Progenitor cell of endocrine pancreas (in vitro differentiated cells): Measurements from ENCODE around the gene DCDC2. TPM values are rescaled to one million over a fixed set of nuclear protein-coding genes. Genes with fewer than 3 reads are reported as not detected.

ENCODE experiments used
- DNase-seq: peaks from one replicate; pipeline ENCODE4 v3.0.0; 2021; ENCODE audit warnings: low spot score; ENCODE audit not compliant: unreplicated experiment
- H3K27ac Mint-ChIP-seq: 2 replicates; pipeline ENCODE4 v1.8.0; 2021; ENCODE audit warnings: mild to moderate bottlenecking, moderate library complexity, mixed read lengths
- H3K27me3 Mint-ChIP-seq: 2 replicates; pipeline ENCODE4 v1.8.0; 2021; ENCODE audit warnings: mixed read lengths
- H3K36me3 Mint-ChIP-seq: 2 replicates; pipeline ENCODE4 v1.8.0; 2022; ENCODE audit warnings: mixed read lengths; ENCODE audit not compliant: insufficient read depth
- H3K4me1 Mint-ChIP-seq: 2 replicates; pipeline ENCODE4 v1.8.0; 2021; ENCODE audit warnings: low read depth, mixed read lengths
- H3K4me3 Mint-ChIP-seq: 2 replicates; pipeline ENCODE4 v1.8.0; 2021; ENCODE audit warnings: low read depth, mild to moderate bottlenecking, moderate library complexity, mixed read lengths
- H3K9me3 Mint-ChIP-seq: 2 replicates; pipeline ENCODE4 v1.8.0; 2021; ENCODE audit warnings: low read depth, mixed read lengths
- total RNA-seq: library from RNA; stranded (reverse); gene quantifications from 2 replicates; pipeline ENCODE4 v1.2.1, GENCODE V29; 2021
- TF ChIP-seq, protein P1 (sequence below): fragments of 200-600 bp; sonication (generic); IDR thresholded peaks from one replicate; pipeline ENCODE4 v1.5.0; 2021; ENCODE audit warnings: antibody characterized with exemption, mild to moderate bottlenecking; ENCODE audit not compliant: unreplicated experiment

Gene DCDC2
- total RNA-seq, 1 donor from 2014 or later, result 22.2 TPM

DNA sequence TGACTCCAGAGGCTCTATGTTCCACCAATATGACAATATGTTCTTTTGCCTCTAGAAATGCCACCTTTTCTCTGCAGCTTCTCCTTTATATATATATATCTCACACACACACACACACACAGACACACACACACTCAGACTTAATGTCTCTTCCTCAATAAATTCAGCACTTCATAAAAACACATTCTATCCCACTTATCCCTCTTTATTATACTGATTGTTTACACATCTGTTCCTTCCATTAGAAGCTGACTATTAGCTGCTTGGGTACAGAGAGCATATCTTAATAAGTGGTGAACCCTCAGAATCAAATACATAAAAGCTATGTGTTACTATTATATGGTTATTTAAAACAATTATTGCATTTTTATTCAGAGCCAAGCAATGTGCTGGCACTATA is 208.6 kb downstream of the DCDC2 start:
- TF ChIP-seq, protein P1, sequence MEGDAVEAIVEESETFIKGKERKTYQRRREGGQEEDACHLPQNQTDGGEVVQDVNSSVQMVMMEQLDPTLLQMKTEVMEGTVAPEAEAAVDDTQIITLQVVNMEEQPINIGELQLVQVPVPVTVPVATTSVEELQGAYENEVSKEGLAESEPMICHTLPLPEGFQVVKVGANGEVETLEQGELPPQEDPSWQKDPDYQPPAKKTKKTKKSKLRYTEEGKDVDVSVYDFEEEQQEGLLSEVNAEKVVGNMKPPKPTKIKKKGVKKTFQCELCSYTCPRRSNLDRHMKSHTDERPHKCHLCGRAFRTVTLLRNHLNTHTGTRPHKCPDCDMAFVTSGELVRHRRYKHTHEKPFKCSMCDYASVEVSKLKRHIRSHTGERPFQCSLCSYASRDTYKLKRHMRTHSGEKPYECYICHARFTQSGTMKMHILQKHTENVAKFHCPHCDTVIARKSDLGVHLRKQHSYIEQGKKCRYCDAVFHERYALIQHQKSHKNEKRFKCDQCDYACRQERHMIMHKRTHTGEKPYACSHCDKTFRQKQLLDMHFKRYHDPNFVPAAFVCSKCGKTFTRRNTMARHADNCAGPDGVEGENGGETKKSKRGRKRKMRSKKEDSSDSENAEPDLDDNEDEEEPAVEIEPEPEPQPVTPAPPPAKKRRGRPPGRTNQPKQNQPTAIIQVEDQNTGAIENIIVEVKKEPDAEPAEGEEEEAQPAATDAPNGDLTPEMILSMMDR, result no peak
- Mint-ChIP-seq H3K4me1 (peaks cover 3% of the 10 kb centered on the region), H3K27ac (no peak overlapping the region)

DNA sequence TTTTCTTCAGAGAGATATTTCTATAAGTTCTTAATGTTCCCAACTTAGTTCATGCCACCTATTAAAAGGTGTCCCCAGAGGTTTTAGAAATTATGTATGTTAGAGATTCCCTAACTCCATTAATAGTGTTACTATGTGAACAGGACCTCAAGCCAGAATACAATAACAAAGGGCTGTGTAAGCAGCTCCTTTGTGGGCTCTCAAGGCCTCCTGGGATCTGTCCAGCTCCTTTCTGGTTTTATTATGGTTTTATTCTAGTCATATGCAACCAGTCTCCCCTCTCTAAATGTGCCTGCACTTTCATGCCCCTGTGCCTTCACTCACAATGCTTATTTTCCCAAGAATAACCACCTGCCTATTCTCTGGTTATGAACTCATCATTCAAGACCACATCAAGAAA is 209.2 kb downstream of the DCDC2 start:
- no peak overlapping the region for H3K4me3 Mint-ChIP-seq
- no peak for DNase-seq
- TF ChIP-seq, protein P1, result no peak
- no peaks in the 10 kb centered on the region for H3K9me3 Mint-ChIP-seq
- H3K27ac Mint-ChIP-seq, result no peak overlapping the region
- H3K27me3 Mint-ChIP-seq, result no peaks in the 10 kb centered on the region
- H3K36me3 Mint-ChIP-seq, result no peaks in the 10 kb centered on the region
- H3K4me1 Mint-ChIP-seq, result peaks cover 3% of the 10 kb centered on the region

More for the DNA sequence above, 208.6 kb downstream of the DCDC2 start:
- Mint-ChIP-seq H3K9me3 (no peaks in the 10 kb centered on the region), H3K4me3 (no peak overlapping the region), H3K36me3 (no peaks in the 10 kb centered on the region), H3K27me3 (no peaks in the 10 kb centered on the region)
- no peak for DNase-seq

DNA sequence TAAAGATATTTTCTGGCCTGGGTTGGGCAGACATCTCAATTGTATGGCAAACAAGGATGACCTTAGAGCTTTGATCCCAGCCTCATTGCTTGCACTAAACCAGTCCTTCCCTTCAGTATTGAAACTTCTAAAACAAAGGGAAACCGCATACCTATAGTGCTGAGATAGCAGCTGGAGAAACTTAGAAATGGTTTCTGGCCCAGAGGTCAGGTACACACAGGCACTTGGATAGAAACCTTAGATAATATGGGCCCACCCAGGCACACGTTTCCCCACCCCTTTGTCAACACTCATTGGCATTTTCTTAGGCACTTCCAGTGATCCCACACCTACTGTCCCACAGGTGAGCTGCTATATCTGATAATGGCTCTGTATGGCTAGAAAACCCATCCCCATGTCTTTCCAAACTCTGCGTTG is 209.7 kb downstream of the DCDC2 start:
- no peaks in the 10 kb centered on the region for H3K36me3 Mint-ChIP-seq
- no peak for DNase-seq
- H3K27me3 Mint-ChIP-seq, result no peaks in the 10 kb centered on the region
- H3K9me3 Mint-ChIP-seq, result no peaks in the 10 kb centered on the region
- TF ChIP-seq, protein P1, result no peak
- H3K4me1 Mint-ChIP-seq, result peaks cover 3% of the 10 kb centered on the region
- H3K4me3 Mint-ChIP-seq, result no peak overlapping the region
- H3K27ac Mint-ChIP-seq, result no peak overlapping the region

DNA sequence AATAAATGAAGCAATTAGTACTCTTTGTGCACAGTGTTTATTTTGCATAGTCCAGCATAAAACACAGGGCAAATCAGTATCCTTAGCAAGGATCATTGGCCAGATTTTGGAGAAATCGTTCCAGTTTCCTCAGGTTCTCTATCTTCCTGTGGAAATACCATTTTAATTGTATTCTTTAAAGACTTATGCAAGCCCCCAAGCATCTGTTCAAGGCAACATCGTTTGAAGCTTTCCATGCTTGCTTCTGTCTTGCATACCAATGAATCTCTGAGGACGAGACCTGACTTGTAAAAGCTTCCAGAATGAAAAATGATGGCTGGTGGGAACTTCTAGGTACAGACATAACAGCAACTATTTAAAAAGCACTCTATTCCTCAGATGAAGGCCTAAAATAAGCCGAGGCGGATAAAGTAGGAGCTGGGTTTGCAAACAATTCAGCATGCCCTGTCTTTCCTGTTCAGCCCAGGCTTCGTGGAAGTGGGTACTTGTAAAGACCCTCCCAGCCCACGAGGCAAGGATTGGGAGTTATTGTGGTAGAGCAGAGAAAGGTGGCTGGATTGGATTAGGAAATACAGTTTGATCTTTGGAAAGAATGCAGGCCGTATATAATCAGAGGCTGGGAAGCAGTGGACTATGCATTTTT is 210.2 kb downstream of the DCDC2 start:
- no peak overlapping the region for H3K4me3 Mint-ChIP-seq
- H3K9me3 Mint-ChIP-seq, result no peaks in the 10 kb centered on the region
- H3K27me3 Mint-ChIP-seq, result no peaks in the 10 kb centered on the region
- no peak overlapping the region for H3K27ac Mint-ChIP-seq
- H3K36me3 Mint-ChIP-seq, result no peaks in the 10 kb centered on the region
- TF ChIP-seq, protein P1, result no peak
- peaks cover 3% of the 10 kb centered on the region for H3K4me1 Mint-ChIP-seq
- DNase-seq, result no peak

DNA sequence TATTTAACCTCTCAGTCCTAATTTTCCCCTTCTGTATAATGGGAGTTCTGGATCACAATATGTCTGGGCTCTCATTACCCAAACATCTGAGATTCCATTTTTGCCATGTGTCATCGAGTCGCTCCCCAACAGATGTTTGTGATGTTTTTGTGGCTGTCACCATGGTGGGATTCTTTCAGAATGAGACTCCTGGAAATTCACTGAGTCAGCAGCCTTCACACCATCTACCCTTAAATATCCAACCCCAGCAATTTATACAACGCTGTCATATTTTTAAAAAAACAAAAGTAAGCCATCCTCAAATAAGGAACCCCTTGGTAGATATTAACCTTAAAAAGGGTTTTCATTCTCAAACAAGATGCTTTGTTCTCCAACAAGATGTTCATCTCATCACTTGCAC is 211.0 kb downstream of the DCDC2 start:
- no peak for DNase-seq
- Mint-ChIP-seq H3K27ac (no peak overlapping the region), H3K4me1 (peaks cover 3% of the 10 kb centered on the region), H3K4me3 (no peak overlapping the region), H3K9me3 (no peaks in the 10 kb centered on the region), H3K27me3 (no peaks in the 10 kb centered on the region), H3K36me3 (no peaks in the 10 kb centered on the region)
- TF ChIP-seq, protein P1, result no peak
